H1 (cell line): ENCODE results near the gene ZNF581. TPM values are rescaled to one million over a fixed set of nuclear protein-coding genes. Genes with fewer than 3 reads are reported as not detected.

Source experiments
- FOSL1 ChIP-seq: IDR thresholded peaks from 2 replicates; pipeline ENCODE4 v1.6.1; 2011; ENCODE audit warnings: mild to moderate bottlenecking, low read depth, low read length, moderate library complexity; ENCODE audit not compliant: insufficient read depth
- PHF8 ChIP-seq: fragments of 200-600 bp; sonication (generic); conservative IDR thresholded peaks from 2 replicates; pipeline ENCODE4 v1.7.1; 2012; ENCODE audit warnings: low read depth, mild to moderate bottlenecking, inconsistent platforms, low read length, moderate library complexity
- POLR2AphosphoS5 ChIP-seq: IDR thresholded peaks from 2 replicates; pipeline ENCODE4 v1.6.1; 2011; ENCODE audit warnings: low read depth, low read length
- SUZ12 ChIP-seq: fragments of 200-600 bp; sonication (generic); IDR thresholded peaks from 2 replicates; pipeline ENCODE4 v1.6.1; 2012; ENCODE audit warnings: mild to moderate bottlenecking, inconsistent platforms, low read length, moderate library complexity, mixed read lengths
- TCF12 ChIP-seq: IDR thresholded peaks from 2 replicates; pipeline ENCODE4 v1.6.1; 2011; ENCODE audit warnings: low read depth, mild to moderate bottlenecking, low read length
- TEAD4 ChIP-seq: IDR thresholded peaks from 2 replicates; pipeline ENCODE4 v1.6.1; 2012; ENCODE audit warnings: low read depth, low read length, inconsistent platforms, mixed read lengths
- polyA plus RNA-seq, 7 experiments: library from polyadenylated mRNA; depleted of rRNA in 3 of 7; stranded (reverse) in 5 of 7; unstranded in 2 of 7; fragments of >200 nt in 5 of 7; fragments of 200-250 nt in 2 of 7; gene quantifications; 1 replicate in 5 of 7; 2 replicates in 1 of 7; 4 replicates in 1 of 7; pipeline versions ENCODE4 v1.2.1 to v1.2.3, GENCODE V29; 2011 to 2013; ENCODE audit warnings: missing spikeins in 2 of 7, mixed read lengths in 2 of 7
- total RNA-seq: library from RNA; stranded (reverse); fragmentation: NEBNext Ultra II Directional; extraction: Animal tissue kit (Norgen Biotek cat#: 25700); gene quantifications from 2 replicates; pipeline ENCODE4 v1.2.1, GENCODE V29; 2021

The ZNF581 gene
- total and polyA plus RNA-seq, 2 of the 8 experiments (the other 6 are each of a cell fraction or from before 2014, with no cell fraction given) = 73.0 to 76.1 TPM

- TF ChIP-seq POLR2AphosphoS5 (no peak), TEAD4 (no peak), TCF12 (no peak), PHF8 (no peak), FOSL1 (no peak), SUZ12 (no peak)
- TF ChIP-seq, all 59 proteins: peak for 0
Measured at GRCh38 chr19:55681131-55682092, 38.0 kb downstream of the ZNF581 start (continued).
